ENCODE measurements around the gene RIC8B. TPM values are rescaled to one million over a fixed set of nuclear protein-coding genes. Genes with fewer than 3 reads are reported as not detected.

Gene RIC8B
- total and polyA plus RNA-seq, 2 of the 8 experiments (the other 6 are each of a cell fraction or from before 2014, with no cell fraction given) = 8.2 to 25.3 TPM

DNA sequence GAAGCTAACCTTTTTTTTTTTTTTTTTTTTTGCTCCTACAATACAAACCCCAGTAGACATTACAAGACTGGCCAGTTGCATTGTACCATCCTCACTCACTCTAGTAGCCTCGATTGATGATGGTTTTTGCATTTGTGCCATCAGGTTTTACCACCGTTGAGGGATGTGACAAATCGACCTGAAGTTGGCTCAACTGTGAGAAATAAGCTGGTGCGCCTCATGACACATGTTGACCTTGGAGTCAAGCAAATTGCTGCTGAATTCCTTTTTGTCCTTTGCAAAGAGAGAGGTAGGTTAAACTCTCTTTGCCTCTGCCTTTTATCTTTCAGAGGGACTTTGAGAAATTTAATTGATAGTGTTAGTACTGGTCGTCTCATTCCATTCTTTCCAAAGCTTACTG, 76.8 kb downstream of the RIC8B start (continued):
- TF ChIP-seq SP4 (IDR thresholded peaks at IDR 0.05; ENCODE audit: low read length) = no peak
- no peak for TF ChIP-seq USF2 (IDR thresholded peaks at IDR 0.05; ENCODE audit: low read length)
- TF ChIP-seq BACH1 (IDR thresholded peaks at IDR 0.05; ENCODE audit: low read length) = no peak
